HEK293 (cell line): ENCODE measurements around the gene CAMKMT.

Source experiments
- CTCF ChIA-PET: fragments of 350-600 bp; formaldehyde crosslinking; extraction: SDS; loops from one replicate; lab custom pipeline; 2021; ENCODE audit warnings: antibody characterized with exemption; lab: Yijun Ruan, JAX
- POLR2A ChIA-PET: fragments of 300-600 bp; formaldehyde crosslinking; extraction: SDS; loops from one replicate; lab custom pipeline; 2020; ENCODE audit warnings: antibody characterized with exemption, inconsistent platforms; lab: Yijun Ruan, JAX
- H3K27ac ChIP-seq: fragments of 200-500 bp; sonication (Bioruptor generic); 2 replicates; pipeline ENCODE4 v1.5.1; 2014; ENCODE audit warnings: low read depth, low read length, control low read depth, inconsistent platforms; ENCODE audit errors: extremely low read depth
- H3K36me3 ChIP-seq, 2 experiments: fragments of 200-500 bp in 1 of 2; sonication (Bioruptor generic) in 1 of 2; 1 replicate in 1 of 2; 2 replicates in 1 of 2; pipeline ENCODE4 v1.5.1; 2014 to 2017; ENCODE audit warnings: inconsistent platforms in 2 of 2, low read length in 2 of 2; ENCODE audit not compliant: control insufficient read depth in 2 of 2, insufficient read depth in 1 of 2
- H3K4me1 ChIP-seq: fragments of 200-500 bp; sonication (Bioruptor generic); 2 replicates; pipeline ENCODE4 v1.5.1; 2014; ENCODE audit warnings: mild to moderate bottlenecking, low read length, inconsistent platforms; ENCODE audit not compliant: control insufficient read depth, insufficient read depth
- H3K4me3 ChIP-seq: 2 replicates; pipeline ENCODE4 v1.5.1; 2011; ENCODE audit warnings: low read depth, mild to moderate bottlenecking, control low read depth, low read length, moderate library complexity
- H3K9me3 ChIP-seq: fragments of 200-500 bp; sonication (Bioruptor generic); 2 replicates; pipeline ENCODE4 v1.5.1; 2014; ENCODE audit warnings: low read depth, low read length, inconsistent platforms; ENCODE audit not compliant: control insufficient read depth, insufficient read depth
- KLF10 ChIP-seq: fragments of 450-650 bp; IDR thresholded peaks from 2 replicates; pipeline ENCODE4 v1.5.1; 2018; ENCODE audit warnings: missing biosample characterization, mild to moderate bottlenecking, missing genetic modification characterization
- MZF1 ChIP-seq: fragments of 450-650 bp; formaldehyde crosslinking; IDR thresholded peaks from 2 replicates; pipeline ENCODE4 v1.5.1; 2017; ENCODE audit warnings: missing biosample characterization, missing genetic modification characterization, borderline replicate concordance
- PRDM1 ChIP-seq: fragments of 450-650 bp; formaldehyde crosslinking; IDR thresholded peaks from 2 replicates; pipeline ENCODE4; 2016; ENCODE audit warnings: missing biosample characterization, missing genetic modification characterization
- RBAK ChIP-seq: fragments of 450-650 bp; formaldehyde crosslinking; IDR thresholded peaks from 2 replicates; pipeline ENCODE4 v1.5.1; 2016; ENCODE audit warnings: missing biosample characterization, missing genetic modification characterization
- ZEB2 ChIP-seq: fragments of 450-650 bp; formaldehyde crosslinking; IDR thresholded peaks from 2 replicates; pipeline ENCODE4 v1.5.1; 2016; ENCODE audit warnings: missing biosample characterization, missing genetic modification characterization
- ZNF26 ChIP-seq: fragments of 450-650 bp; formaldehyde crosslinking; IDR thresholded peaks from 2 replicates; pipeline ENCODE4 v1.5.1; 2016; ENCODE audit warnings: missing biosample characterization, missing genetic modification characterization
- ZNF324 ChIP-seq: fragments of 450-650 bp; formaldehyde crosslinking; IDR thresholded peaks from 2 replicates; pipeline ENCODE4 v1.5.1; 2016; ENCODE audit warnings: missing biosample characterization, missing genetic modification characterization
- ZNF362 ChIP-seq: fragments of 450-650 bp; formaldehyde crosslinking; IDR thresholded peaks from 2 replicates; pipeline ENCODE4 v1.5.1; 2016; ENCODE audit warnings: missing biosample characterization, missing genetic modification characterization
- ZNF521 ChIP-seq: fragments of 450-650 bp; formaldehyde crosslinking; IDR thresholded peaks from 2 replicates; pipeline ENCODE4 v1.5.1; 2017; ENCODE audit warnings: missing biosample characterization, mild to moderate bottlenecking, missing genetic modification characterization
- ZNF549 ChIP-seq: fragments of 450-650 bp; IDR thresholded peaks from 2 replicates; pipeline ENCODE4 v1.5.1; 2018; ENCODE audit warnings: missing biosample characterization, missing genetic modification characterization, mild to moderate bottlenecking, inconsistent platforms, moderate library complexity
- ZNF571 ChIP-seq: fragments of 450-650 bp; formaldehyde crosslinking; IDR thresholded peaks from 2 replicates; pipeline ENCODE4 v1.5.0; 2017; ENCODE audit warnings: missing biosample characterization, missing genetic modification characterization
- ZNF596 ChIP-seq: fragments of 450-650 bp; IDR thresholded peaks from 2 replicates; pipeline ENCODE4 v1.5.0; 2018; ENCODE audit warnings: missing biosample characterization, mild to moderate bottlenecking, missing genetic modification characterization, moderate library complexity
- ZNF654 ChIP-seq: fragments of 450-650 bp; formaldehyde crosslinking; IDR thresholded peaks from 2 replicates; pipeline ENCODE4 v1.5.1; 2016; ENCODE audit warnings: low read depth, missing biosample characterization, missing genetic modification characterization
- ZNF670 ChIP-seq: fragments of 450-650 bp; formaldehyde crosslinking; IDR thresholded peaks from 2 replicates; pipeline ENCODE4 v1.5.1; 2016; ENCODE audit warnings: missing biosample characterization, missing genetic modification characterization, low read depth
- ZNF768 ChIP-seq: fragments of 450-650 bp; formaldehyde crosslinking; IDR thresholded peaks from 2 replicates; pipeline ENCODE4 v1.5.1; 2018; ENCODE audit warnings: missing biosample characterization, mild to moderate bottlenecking, missing genetic modification characterization
- ZSCAN18 ChIP-seq: fragments of 450-650 bp; formaldehyde crosslinking; IDR thresholded peaks from 2 replicates; pipeline ENCODE4 v1.5.1; 2016; ENCODE audit warnings: missing biosample characterization, missing genetic modification characterization
- TF ChIP-seq, protein P1 (sequence below): fragments of 450-650 bp; formaldehyde crosslinking; optimal IDR thresholded peaks from 2 replicates; pipeline ENCODE3; 2016; ENCODE audit warnings: missing biosample characterization, mild to moderate bottlenecking, missing genetic modification characterization

The CAMKMT gene

DNA sequence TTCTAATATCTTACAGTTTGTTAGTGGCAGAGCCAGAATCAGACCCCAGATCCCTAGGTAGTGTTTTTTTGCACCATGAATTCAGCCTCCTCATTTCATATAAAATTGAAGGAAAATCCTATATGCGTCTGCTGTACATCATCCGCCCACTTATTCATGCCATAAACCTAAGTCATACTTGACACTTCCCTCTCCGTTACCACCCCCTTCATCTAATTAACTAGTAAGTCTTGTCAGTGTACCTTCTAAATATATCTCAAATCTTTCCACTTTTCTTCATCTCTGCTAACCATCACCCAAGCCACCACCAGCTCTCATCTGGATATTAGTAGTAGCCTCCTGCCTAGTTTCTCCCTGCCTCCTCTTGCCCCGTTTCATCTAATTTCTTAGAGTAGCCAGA lies 331.1 kb downstream of the CAMKMT start (continued):
- TF ChIP-seq ZNF654 (no peak), ZNF549 (tag by site-specific recombination) (no peak), ZSCAN18 (tag by site-specific recombination) (no peak), ZNF670 (no peak), ZNF324 (tag by site-specific recombination) (no peak)
- TF ChIP-seq, all 188 proteins: peak for 0

GRCh38 chr2:44700824-44701223 lies 339.1 kb downstream of the CAMKMT start:
- POLR2A ChIA-PET: no interaction called here
- Histone ChIP-seq H3K4me1 (no peaks in the 10 kb centered on the region), H3K36me3 (no peaks in the 10 kb centered on the region), H3K27ac (no peak overlapping the region), H3K9me3 (no peaks in the 10 kb centered on the region), H3K4me3 (no peak overlapping the region)
- CTCF ChIA-PET: interaction anchor here (1.3 kb wide), 1 partner anchor 657 kb away, joined by 5 read pairs; no protein-coding TSS in a partner anchor
- TF ChIP-seq ZNF571 (tag by site-specific recombination) (no peak), KLF10 (no peak), ZEB2 (tag by site-specific recombination) (no peak), RBAK (tag by site-specific recombination) (no peak), ZNF26 (tag by site-specific recombination) (no peak), ZNF521 (tag by site-specific recombination) (no peak), ZNF768 (tag by site-specific recombination) (no peak), ZNF362 (no peak)

- H3K27ac ChIP-seq: no peak overlapping the region
- H3K9me3 ChIP-seq: no peaks in the 10 kb centered on the region
- ChIA-PET POLR2A (no interaction called here), CTCF (interaction anchor here (0.5 to 1.3 kb wide), 8 partner anchors 10 to 906 kb away, joined by 3 to 5 read pairs (median 4); partner anchors contain the start of gene SRBD1)
- TF ChIP-seq ZNF549 (tag by site-specific recombination): no peak
- H3K36me3 ChIP-seq: no peaks in the 10 kb centered on the region
- H3K4me1 ChIP-seq: no peaks in the 10 kb centered on the region; the same call in 1 of the 2 replicates
- H3K4me3 ChIP-seq: no peak overlapping the region
Observed at GRCh38 chr2:44705356-44705755, 343.6 kb downstream of the CAMKMT start.

GRCh38 chr2:44705876-44706480 lies 344.2 kb downstream of the CAMKMT start:
- Histone ChIP-seq H3K36me3 (no peaks in the 10 kb centered on the region), H3K4me3 (no peak overlapping the region), H3K27ac (no peak overlapping the region), H3K9me3 (no peaks in the 10 kb centered on the region), H3K4me1 (no peaks in the 10 kb centered on the region; the same call in 1 of the 2 replicates)
- POLR2A ChIA-PET: no interaction called here
- no peak for TF ChIP-seq ZNF596 (tag by site-specific recombination)
- TF ChIP-seq MZF1 (tag by site-specific recombination): no peak
- no peak for TF ChIP-seq KLF10
- no peak for TF ChIP-seq PRDM1
- TF ChIP-seq, protein P1, sequence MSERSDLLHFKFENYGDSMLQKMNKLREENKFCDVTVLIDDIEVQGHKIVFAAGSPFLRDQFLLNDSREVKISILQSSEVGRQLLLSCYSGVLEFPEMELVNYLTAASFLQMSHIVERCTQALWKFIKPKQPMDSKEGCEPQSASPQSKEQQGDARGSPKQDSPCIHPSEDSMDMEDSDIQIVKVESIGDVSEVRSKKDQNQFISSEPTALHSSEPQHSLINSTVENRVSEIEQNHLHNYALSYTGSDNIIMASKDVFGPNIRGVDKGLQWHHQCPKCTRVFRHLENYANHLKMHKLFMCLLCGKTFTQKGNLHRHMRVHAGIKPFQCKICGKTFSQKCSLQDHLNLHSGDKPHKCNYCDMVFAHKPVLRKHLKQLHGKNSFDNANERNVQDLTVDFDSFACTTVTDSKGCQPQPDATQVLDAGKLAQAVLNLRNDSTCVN (tag by site-specific recombination): no peak
- CTCF ChIA-PET: interaction anchor here (0.6 to 1.0 kb wide), 2 partner anchors 9 to 873 kb away, joined by 5 read pairs; no protein-coding TSS in a partner anchor
